ENCODE measurements around the gene BCAT1.

BCAT1 gene

DNA sequence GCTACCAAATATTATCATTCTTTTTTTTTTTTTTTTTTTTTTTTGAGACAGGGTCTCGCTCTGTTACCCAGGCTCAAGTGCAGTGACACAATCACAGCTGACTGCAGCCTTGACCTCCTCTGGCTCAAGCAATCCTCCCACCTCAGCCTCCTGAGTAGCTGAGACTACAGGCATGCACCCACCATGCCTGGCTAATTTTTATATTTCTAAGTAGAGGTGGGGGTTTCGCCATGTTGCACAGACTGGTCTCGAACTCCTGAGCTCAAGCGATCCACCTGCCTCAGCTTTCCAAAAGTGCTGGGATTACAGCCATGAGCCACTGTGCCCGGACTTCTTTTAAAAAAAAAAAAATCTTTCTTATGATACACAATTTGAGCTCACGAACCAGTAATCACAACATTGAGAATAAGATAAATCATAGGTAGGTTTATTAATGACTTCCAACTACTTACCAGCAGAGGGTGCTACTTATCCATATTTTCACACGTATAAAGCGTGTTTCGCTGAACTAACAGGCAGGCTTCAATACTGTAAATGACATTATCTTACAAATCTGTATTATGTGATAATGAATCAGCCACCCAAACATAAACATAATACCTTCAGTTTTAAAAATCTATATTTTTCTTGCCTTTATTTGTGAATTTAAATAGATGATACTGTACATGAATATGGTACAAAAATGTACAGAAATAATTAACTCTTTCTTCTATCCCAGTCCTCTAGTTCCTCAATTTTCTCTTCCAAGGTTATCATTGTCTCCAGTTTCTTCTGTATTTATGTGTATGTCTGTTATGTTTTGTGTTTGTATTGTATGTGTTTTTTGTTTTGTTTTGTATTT is 42.5 kb upstream of the BCAT1 start:
- no peak overlapping the region for H3K4me3 ChIP-seq (ENCODE audit: control insufficient read depth, low read depth, low read length)
- TF ChIP-seq, protein P1, sequence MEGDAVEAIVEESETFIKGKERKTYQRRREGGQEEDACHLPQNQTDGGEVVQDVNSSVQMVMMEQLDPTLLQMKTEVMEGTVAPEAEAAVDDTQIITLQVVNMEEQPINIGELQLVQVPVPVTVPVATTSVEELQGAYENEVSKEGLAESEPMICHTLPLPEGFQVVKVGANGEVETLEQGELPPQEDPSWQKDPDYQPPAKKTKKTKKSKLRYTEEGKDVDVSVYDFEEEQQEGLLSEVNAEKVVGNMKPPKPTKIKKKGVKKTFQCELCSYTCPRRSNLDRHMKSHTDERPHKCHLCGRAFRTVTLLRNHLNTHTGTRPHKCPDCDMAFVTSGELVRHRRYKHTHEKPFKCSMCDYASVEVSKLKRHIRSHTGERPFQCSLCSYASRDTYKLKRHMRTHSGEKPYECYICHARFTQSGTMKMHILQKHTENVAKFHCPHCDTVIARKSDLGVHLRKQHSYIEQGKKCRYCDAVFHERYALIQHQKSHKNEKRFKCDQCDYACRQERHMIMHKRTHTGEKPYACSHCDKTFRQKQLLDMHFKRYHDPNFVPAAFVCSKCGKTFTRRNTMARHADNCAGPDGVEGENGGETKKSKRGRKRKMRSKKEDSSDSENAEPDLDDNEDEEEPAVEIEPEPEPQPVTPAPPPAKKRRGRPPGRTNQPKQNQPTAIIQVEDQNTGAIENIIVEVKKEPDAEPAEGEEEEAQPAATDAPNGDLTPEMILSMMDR (conservative IDR thresholded peaks at IDR 0.05; ENCODE audit: control insufficient read depth, insufficient read depth, low read depth, low read length), result peak; percentile 52
- DNase-seq (ENCODE audit: low read depth), result peak; percentile 70

DNA sequence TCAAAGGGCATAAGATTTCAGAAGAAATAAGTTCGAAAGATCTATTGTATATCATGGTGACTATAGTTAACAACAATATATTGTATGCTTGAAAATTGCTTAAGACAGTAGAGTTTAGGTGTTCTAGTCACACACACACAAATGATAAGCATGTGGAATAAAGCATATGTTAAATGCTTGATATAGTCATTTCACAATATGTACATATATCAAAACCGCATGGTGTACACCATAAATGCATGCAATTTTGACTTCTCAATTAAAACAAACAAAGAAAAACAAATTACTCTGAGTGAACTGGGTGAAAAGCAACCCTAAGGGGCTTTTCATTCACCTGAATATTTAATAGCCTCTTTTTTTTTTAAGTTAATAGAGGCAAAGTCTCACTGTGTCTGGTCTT is 40.3 kb upstream of the BCAT1 start:
- no peak overlapping the region for H3K4me3 ChIP-seq (ENCODE audit: control insufficient read depth, low read depth, low read length)
- no peak for DNase-seq (ENCODE audit: low read depth)
- TF ChIP-seq, protein P1 (conservative IDR thresholded peaks at IDR 0.05; ENCODE audit: control insufficient read depth, insufficient read depth, low read depth, low read length), result no peak

DNA sequence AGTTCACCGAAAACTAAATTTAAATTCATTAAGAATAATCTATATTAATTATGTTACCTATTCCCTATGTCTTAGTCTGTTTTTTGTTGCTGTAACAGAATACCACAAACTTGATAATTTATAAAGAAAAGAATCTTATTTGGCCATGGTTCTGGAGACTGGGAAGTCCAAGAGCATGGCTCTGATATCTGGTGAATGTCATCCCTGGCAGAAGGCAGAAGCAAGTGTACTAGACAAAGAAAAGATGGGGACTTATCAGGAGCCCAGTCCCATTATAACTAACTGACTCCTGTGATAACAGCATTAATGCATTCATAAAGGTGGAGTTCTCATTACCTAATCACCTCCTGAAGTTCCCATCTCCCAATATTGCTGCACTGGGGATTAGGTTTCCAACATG is 33.3 kb upstream of the BCAT1 start:
- no peak overlapping the region for H3K4me3 ChIP-seq (ENCODE audit: control insufficient read depth, low read depth, low read length)
- TF ChIP-seq, protein P1 (conservative IDR thresholded peaks at IDR 0.05; ENCODE audit: control insufficient read depth, insufficient read depth, low read depth, low read length), result no peak

DNA sequence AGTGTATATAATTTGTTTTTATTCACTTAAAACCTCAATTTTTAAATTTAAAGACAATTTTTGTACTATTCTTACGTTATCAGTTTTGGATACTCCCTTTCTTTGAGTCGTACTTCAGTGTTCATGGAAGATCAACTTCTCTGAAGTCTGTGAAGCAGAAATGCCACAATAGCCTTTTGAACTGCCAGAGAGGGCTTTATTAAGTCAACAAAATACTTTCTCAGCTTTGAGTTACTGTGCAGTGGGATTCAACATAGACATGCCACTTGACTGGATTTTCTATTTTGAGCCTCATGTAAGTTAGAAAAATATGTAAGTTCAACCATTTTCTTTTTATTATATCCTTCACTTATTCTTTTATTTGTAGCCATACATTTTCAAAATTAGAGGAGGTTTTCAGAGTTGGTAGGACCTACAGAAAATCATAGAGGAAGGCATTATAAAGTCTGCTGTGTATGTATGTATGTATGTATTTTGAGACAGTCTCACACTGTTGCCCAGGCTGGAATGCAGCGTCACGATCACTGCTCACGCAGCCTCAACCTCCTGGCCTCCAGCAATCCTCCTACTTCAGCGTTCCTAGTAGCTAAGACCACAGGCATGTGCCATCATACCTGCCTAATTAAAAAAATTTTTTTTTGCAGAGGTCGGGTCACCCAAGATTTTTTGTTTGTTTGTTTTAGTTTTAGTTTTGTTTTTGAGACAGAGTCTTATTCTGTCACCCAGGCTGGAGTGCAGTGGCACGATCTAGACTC is 31.3 kb upstream of the BCAT1 start:
- DNase-seq (ENCODE audit: low read depth), result no peak
- H3K4me3 ChIP-seq (ENCODE audit: control insufficient read depth, low read depth, low read length), result no peak overlapping the region
- TF ChIP-seq, protein P1 (conservative IDR thresholded peaks at IDR 0.05; ENCODE audit: control insufficient read depth, insufficient read depth, low read depth, low read length), result no peak

More for the DNA sequence above, 33.3 kb upstream of the BCAT1 start:
- no peak for DNase-seq (ENCODE audit: low read depth)

DNA sequence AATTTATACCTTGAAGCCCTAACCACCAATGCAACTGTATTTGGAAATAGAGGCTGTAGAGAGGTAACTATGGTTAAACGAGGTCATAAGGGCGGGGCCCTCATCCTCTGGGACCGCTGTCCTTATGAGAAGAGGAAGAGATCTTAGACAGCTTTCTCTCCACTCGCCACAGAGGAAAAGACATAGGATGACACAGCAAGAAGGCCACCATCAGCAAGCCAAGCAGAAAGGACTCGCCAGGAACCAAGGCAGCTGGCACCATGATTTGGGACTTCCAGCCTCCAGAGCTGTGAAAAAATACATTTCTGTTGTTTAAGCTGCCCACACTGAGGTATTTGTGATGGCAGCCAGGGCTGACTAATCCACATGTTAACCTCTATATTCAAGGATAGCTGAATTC is 30.4 kb upstream of the BCAT1 start:
- TF ChIP-seq, protein P1 (conservative IDR thresholded peaks at IDR 0.05; ENCODE audit: control insufficient read depth, insufficient read depth, low read depth, low read length), result no peak
- no peak overlapping the region for H3K4me3 ChIP-seq (ENCODE audit: control insufficient read depth, low read depth, low read length)
- no peak for DNase-seq (ENCODE audit: low read depth)

DNA sequence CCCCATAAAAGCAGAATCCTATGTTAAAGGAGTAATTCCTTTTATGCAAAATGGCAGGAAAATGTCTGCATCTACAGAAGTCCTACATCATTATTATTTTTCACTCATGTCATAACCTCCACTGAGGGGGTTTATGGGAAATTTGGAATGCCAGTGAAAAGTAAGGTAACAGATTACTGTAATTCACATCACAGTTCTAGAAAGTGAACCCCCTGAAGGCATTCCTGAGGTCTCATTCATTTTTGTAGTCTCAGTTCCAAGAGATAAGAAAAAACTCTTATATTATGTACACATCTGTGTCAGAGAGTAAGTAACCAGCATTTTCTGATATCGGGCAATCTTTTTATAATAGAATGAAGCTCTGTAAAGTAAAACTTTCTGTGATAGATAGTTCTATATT is 28.8 kb upstream of the BCAT1 start:
- TF ChIP-seq, protein P1 (conservative IDR thresholded peaks at IDR 0.05; ENCODE audit: control insufficient read depth, insufficient read depth, low read depth, low read length), result no peak
- no peak overlapping the region for H3K4me3 ChIP-seq (ENCODE audit: control insufficient read depth, low read depth, low read length)
- DNase-seq (ENCODE audit: low read depth), result no peak
